HT1080 (cell line): ENCODE results near the gene PGBD4. TPM values are rescaled to one million over a fixed set of nuclear protein-coding genes. Genes with fewer than 3 reads are reported as not detected.
"Not testable (repeated sequence)": the region's sequence is repeated elsewhere in the genome, so short reads cannot be mapped to it uniquely, and the experiment has no call there.

Experiments used
- DNase-seq: peaks from one replicate; pipeline ENCODE4 v3.0.0-alpha.2; 2015; ENCODE audit warnings: low read depth
- total RNA-seq: library from RNA; depleted of rRNA; stranded (reverse); fragments of >200 nt; shearing (Covaris generic); gene quantifications from 2 replicates; pipeline ENCODE4 v1.2.3, GENCODE V29; 2014; rRNA removed

The PGBD4 gene
- total RNA-seq, 1 experiment from 2014 or later, result 3.0 TPM

DNA sequence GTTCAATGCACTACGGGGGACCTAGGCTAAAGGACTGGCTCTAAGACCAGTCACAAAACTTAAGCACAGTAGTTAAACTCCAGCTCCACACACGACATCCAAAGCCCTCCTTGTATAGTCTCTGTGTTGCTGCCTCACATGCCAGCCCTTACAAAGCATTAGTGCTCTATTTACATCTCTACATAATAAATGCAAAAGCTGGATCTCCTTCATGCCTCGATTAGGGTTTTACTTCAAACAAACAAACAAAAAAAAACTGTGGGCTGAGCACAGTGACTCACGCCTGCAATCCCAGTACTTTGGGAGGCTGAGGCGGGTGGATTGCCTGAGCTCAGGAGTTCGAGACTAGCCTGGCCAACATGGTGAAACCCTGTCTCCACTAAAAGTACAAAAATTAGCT lies 9.6 kb downstream of the PGBD4 start:
- DNase-seq, result no peak

DNA sequence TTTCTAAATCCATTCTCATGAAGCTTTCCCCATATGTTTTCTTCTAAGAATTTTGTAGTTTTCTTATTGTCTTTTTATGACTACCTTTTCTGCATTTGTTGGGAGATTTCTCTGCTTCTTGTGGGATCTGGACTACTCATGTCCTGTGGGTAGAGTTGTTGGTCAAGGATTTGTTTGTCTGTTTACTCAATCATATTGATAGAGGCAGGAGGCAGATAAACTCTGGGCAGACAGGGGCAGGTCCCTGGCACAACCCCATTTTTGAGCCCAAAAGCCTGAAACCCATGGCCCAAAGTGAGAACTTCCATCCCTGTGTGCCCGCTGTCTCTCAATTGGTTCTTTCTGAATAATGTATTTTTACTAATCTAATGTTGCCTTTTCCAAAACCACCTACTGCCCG lies 12.3 kb downstream of the PGBD4 start:
- no peak for DNase-seq

- no peak for DNase-seq
These were observed 12.9 kb downstream of the PGBD4 start for GRCh38 chr15:34114739-34115138.

DNA sequence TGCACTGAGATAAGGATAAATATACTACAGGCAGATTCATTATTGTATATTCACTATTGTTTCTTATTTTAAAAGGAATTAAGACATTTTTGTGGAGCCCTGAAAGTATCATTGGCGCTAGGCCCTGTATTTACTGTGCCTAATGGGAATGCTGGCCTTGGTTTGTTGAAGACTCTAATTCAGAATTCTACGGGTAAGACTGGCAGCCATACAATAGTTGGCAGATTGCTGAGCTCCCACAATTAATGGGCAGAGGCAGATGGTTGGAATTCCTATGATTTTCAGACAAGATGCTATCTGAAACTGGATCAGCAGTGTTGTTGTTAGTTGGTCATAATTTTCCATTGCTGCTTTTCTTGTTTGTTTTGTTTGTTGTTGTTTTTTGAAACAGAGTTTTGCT lies 14.7 kb downstream of the PGBD4 start:
- no peak for DNase-seq

DNA sequence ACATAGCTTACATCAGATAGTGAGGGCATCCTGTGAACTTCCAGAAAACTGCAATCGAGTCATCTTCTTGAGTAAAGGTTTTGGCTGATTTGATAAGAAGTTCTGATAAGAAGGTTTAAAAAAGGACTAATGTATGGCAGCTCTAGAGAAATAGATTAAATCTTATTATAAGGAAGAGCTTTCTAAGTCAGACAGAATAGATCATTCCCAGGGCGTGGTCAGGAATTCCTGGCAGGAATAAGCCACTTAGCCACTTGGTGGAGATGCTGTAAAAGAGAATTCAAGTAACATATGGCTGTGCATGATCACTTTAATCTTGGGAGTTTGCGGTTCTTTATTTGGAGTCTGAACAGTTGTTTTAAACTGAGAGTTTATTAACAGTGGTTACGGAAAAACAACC lies 17.4 kb downstream of the PGBD4 start:
- peak; percentile 13 for DNase-seq

- not testable (repeated sequence) for DNase-seq
These were observed 18.5 kb downstream of the PGBD4 start for GRCh38 chr15:34120420-34120819.

- not testable (repeated sequence) for DNase-seq
These were observed 19.9 kb downstream of the PGBD4 start for GRCh38 chr15:34121786-34122185.

- peak; percentile 82 for DNase-seq
These were observed 20.9 kb downstream of the PGBD4 start for GRCh38 chr15:34122771-34123183.

DNA sequence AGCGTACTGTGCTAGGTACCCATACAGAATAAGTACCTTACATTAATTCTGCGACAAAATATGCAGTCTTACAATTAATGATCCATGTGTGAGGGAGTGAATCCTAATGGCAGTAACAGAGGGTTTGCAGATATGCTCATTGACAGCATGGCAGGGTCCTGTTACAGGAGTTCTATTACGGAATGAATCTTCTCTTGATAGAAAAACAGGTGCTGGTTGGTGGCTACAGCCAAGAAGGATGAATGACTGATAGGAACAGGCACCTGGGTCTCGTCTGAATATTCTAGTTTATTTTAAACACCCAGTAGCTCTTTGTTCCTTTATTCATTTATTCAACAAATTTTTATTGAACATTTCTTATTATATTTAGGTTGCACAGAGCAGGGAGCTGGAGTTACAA lies 22.8 kb downstream of the PGBD4 start:
- no peak for DNase-seq

DNA sequence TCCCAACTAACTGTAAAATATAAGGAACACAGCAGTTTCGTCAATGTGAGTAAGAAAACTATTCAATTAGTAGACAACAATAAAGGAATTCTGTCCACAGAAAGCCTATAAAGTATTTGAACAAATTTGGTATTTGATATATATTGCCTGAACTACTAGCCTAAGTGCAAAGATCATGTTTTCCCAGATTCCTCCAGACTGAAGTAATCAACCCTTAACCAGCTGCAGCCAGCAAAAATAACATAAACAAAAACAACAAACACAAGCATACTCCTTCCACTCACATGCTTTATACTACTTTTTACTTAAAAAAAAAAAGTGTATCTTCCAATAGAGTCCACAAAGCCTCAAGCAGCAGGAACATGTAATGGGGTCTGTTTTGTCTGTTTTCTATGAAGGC lies 24.1 kb downstream of the PGBD4 start:
- DNase-seq, result no peak

DNA sequence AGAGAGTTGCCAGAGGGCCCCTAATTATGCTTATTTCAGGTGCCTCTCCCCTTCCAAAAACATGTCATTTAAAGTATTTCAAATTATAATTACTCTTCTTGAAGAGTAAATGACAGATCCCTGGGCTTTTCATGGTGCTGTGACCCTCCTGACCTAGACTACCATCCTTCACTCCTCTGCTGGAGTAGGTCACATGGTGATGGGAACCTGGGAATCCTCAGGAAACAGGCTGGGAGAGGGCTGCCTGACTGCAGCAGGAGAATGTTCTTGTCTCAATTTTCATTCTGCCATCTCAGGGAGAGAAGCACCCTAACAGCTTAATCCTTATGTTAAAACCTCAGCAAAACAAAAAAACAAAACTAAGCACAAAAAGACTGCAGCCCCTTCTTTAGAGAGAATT lies 24.6 kb downstream of the PGBD4 start:
- DNase-seq, result no peak

DNA sequence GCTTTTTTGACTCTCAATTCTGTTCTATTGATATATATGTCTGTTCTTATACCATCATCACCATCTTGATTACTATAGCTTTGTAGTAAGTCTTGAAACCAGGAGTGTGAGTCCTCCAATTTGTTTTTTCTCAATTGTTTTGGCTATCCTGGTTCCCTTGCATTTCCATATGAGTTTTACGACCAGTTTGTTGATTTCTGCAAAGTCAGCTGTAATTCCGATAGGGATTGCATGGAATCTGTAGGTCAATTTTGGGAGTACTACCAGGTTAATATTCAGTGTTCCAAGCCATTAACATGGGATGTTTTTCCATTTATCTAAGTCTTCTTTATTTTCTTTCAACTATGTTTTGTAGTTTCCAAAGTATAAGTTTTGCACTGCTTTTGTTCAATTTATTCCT lies 27.0 kb downstream of the PGBD4 start:
- DNase-seq, result no peak

DNA sequence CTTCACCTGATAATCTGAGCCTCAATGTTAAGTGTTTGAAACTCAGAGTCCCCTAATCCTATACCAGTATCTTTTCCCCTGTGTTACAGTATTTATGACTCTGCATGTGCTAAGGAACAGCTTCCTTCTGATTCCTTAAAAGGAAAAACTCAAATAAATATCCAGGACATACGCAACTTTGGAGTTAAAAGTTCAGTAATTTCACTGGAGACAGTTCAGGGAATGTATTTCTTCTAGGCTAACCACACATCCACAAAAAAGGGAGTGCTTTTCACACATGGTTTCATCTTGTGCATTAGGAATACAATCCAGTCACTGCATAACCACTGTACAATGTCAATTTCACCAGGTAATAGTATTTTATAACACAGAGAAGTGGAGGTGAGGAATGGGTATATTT lies 31.0 kb downstream of the PGBD4 start:
- no peak for DNase-seq

- DNase-seq, result no peak
These were observed 31.6 kb downstream of the PGBD4 start for GRCh38 chr15:34133511-34133910.

DNA sequence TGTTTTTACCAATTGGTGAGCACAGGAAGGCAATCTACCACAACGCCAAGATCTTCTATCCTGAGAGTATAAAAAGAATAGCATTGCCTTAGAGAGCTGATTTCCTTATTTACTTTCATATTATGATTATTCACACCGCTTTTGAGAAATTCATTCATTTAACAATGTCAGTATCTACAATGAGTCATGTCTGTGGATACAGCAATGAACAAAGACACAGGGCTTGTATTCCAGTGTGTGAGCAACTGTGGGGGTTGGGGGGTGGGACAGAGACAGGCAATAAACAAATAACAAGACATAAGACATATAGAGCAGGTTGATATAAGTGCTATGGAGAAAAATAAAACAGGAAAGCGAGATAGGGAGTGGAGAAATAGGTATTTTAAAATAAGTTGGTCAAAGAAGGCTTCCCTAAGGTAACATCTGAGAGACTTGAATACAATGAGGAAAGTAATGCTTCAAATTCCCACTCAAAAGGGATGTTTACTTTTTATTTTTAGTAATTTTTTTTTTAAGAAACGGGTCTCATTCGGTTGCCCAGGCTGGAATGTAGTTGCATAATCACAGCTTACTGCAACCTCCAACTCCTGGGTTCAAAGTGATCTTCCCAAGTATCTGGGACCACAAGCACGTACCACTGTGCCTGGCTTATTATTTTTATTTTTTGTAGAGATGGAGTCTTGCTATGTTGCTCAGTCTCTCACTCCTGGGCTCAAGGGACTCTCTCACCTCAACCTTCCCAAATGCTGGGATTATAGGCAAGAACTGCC lies 45.7 kb downstream of the PGBD4 start:
- peak; percentile 19 for DNase-seq

DNA sequence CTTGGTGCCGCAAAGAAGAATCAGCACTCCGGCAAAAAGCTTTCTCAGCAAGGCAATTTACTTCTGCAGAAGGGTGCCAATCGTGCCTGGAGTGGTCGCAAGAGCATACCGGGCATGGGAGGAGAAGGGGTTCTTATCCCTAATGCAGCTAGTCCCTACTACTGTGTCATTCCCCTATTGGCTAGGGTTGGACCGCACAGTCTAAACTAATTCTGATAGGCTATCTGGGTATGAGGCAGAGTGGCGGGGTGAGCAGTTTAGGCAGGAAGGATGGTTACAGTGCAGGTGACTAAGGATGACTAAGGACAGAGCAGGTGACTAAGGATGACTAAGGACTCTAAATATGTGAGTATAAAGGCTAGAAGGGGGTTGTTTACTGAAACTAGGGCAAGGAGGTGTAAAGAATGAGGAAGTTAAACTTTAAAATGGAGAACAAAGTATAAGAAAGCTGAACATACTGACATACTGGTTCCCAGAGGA lies 52.9 kb downstream of the PGBD4 start:
- peak; percentile 91 for DNase-seq

- no peak for DNase-seq
These were observed 54.0 kb downstream of the PGBD4 start for GRCh38 chr15:34155859-34156258.

Other genes with a start within 250 kb of the PGBD4 start
- 0.03 TPM in 1 of 2 replicates, not detected in the other for gene CHRM5, start 133.6 kb upstream of the PGBD4 start, total RNA-seq
- 14.0 and 18.4 TPM in 2 replicates for gene AVEN, start 62.9 kb upstream of the PGBD4 start, total RNA-seq
- gene EMC7, start 221 bp upstream of the PGBD4 start, total RNA-seq, result 33.5 and 46.5 TPM in 2 replicates
- 25.9 and 29.8 TPM in 2 replicates for gene KATNBL1, start 108.0 kb downstream of the PGBD4 start, total RNA-seq
- gene EMC4, start 122.9 kb downstream of the PGBD4 start, total RNA-seq, result 171 and 173 TPM in 2 replicates
- gene SLC12A6, start 235.7 kb downstream of the PGBD4 start, total RNA-seq, result 9.3 TPM in 2 replicates
- 276 and 421 TPM in 2 replicates for gene NOP10, start 241.1 kb downstream of the PGBD4 start, total RNA-seq
- not detected in 2 replicates for gene NUTM1, start 241.2 kb downstream of the PGBD4 start, total RNA-seq